Endothelial cell of umbilical vein (primary cell): ENCODE measurements around the gene PLCB4. TPM values are rescaled to one million over a fixed set of nuclear protein-coding genes. Genes with fewer than 3 reads are reported as not detected.

Experiments used
- BruUV-seq: library from RNA; stranded (reverse); fragments of 400-500 nt; replicated peaks from 2 replicates; lab custom pipeline; 2021; lab: Mats Ljungman, UMichigan
- CTCF ChIA-PET: fragments of 300-600, 350-600 bp; sonication (Branson Sonifier 250); formaldehyde crosslinking; loops from one replicate; lab custom pipeline; 2021; ENCODE audit warnings: antibody characterized with exemption, inconsistent platforms; lab: Charles Lee
- POLR2A ChIA-PET: fragments of 300-600, 350-600 bp; sonication (Branson Sonifier 250); formaldehyde crosslinking; loops from one replicate; lab custom pipeline; 2021; ENCODE audit warnings: antibody characterized with exemption, inconsistent platforms; lab: Charles Lee
- DNase-seq: peaks from one replicate; pipeline ENCODE4 v3.0.0-alpha.2; 2011; ENCODE audit warnings: low read depth, low spot score
- FAIRE-seq: peaks from 2 replicates; lab custom pipeline; 2011; peaks lifted over from hg19 to GRCh38; lab: Jason Lieb, UNC
- H2AFZ ChIP-seq: 2 replicates; pipeline ENCODE4 v1.6.0; 2012; ENCODE audit warnings: low read depth, low read length, control low read depth, inconsistent platforms
- H3K27ac ChIP-seq: 2 replicates; pipeline ENCODE4 v1.5.1; 2011; ENCODE audit warnings: low read depth, mild to moderate bottlenecking, control low read depth, low read length, moderate library complexity; ENCODE audit not compliant: insufficient read depth
- H3K27me3 ChIP-seq, 2 experiments: 2 replicates each; pipeline versions ENCODE4 v1.6.0 to v1.6.1; 2011; ENCODE audit warnings: low read length in 2 of 2, mixed read lengths in 1 of 2; ENCODE audit not compliant: control insufficient read depth in 2 of 2, insufficient read depth in 2 of 2
- H3K36me3 ChIP-seq, 2 experiments: 2 replicates in 1 of 2; 3 replicates in 1 of 2; pipeline ENCODE4 v1.5.1; 2011; ENCODE audit warnings: low read length in 2 of 2, mild to moderate bottlenecking in 1 of 2, moderate library complexity in 1 of 2; ENCODE audit not compliant: control insufficient read depth in 2 of 2, insufficient read depth in 2 of 2; ENCODE audit errors: extremely low read depth in 1 of 2
- H3K4me1 ChIP-seq: 3 replicates; pipeline ENCODE4 v1.5.1; 2011; ENCODE audit warnings: mild to moderate bottlenecking, low read length; ENCODE audit not compliant: control insufficient read depth, insufficient read depth; ENCODE audit errors: extremely low read depth
- H3K4me2 ChIP-seq: 2 replicates; pipeline ENCODE4 v1.6.1; 2011; ENCODE audit warnings: low read length, control low read depth, mixed read lengths; ENCODE audit not compliant: insufficient read depth
- H3K4me3 ChIP-seq, 3 experiments: fragments of 200-600 bp in 1 of 3; sonication (generic), shearing (Covaris generic) in 1 of 3; replicated peaks in 1 of 3; 2 replicates each; pipeline ENCODE4 v1.5.1; 2011 to 2016; ENCODE audit warnings: control low read depth in 3 of 3, low read length in 3 of 3, mild to moderate bottlenecking in 2 of 3, inconsistent platforms in 1 of 3, low read depth in 1 of 3, moderate library complexity in 1 of 3; ENCODE audit not compliant: insufficient read depth in 1 of 3
- H3K79me2 ChIP-seq: 2 replicates; pipeline ENCODE4 v1.6.0; 2012; ENCODE audit warnings: low read length, inconsistent platforms; ENCODE audit not compliant: control insufficient read depth, insufficient read depth
- H3K9ac ChIP-seq: replicated peaks from 2 replicates; pipeline ENCODE3; 2011; ENCODE audit warnings: low read length, control low read depth; ENCODE audit not compliant: insufficient read depth; ENCODE audit errors: extremely low read depth
- H3K9me1 ChIP-seq: replicated peaks from 3 replicates; pipeline ENCODE4 v1.6.0; 2011; ENCODE audit warnings: mild to moderate bottlenecking, low read length; ENCODE audit not compliant: control insufficient read depth, insufficient read depth; ENCODE audit errors: extremely low read depth
- H3K9me3 ChIP-seq: replicated peaks from 2 replicates; pipeline ENCODE4 v1.5.1; 2012; ENCODE audit warnings: low read length, inconsistent platforms; ENCODE audit not compliant: control insufficient read depth, insufficient read depth
- H4K20me1 ChIP-seq: replicated peaks from 2 replicates; pipeline ENCODE3; 2011; ENCODE audit warnings: mild to moderate bottlenecking, low read length; ENCODE audit not compliant: control insufficient read depth, insufficient read depth; ENCODE audit errors: extremely low read depth
- CTCF ChIP-seq, 2 donors: IDR thresholded peaks; 1 replicate in 1 of 2; 2 replicates in 1 of 2; pipeline ENCODE4 v1.5.1; 2011; ENCODE audit warnings: low read length in 2 of 2, mild to moderate bottlenecking in 2 of 2, moderate library complexity in 2 of 2, control low read depth in 1 of 2, inconsistent platforms in 1 of 2, low read depth in 1 of 2; ENCODE audit not compliant: insufficient read depth in 1 of 2; ENCODE audit errors: extremely low read depth in 1 of 2
- EZH2 ChIP-seq: IDR thresholded peaks from 2 replicates; pipeline ENCODE4 v1.6.1; 2012; ENCODE audit warnings: borderline replicate concordance, low read depth, mild to moderate bottlenecking, moderate library complexity, low read length, inconsistent platforms; ENCODE audit not compliant: severe bottlenecking
- FOS ChIP-seq: IDR thresholded peaks from 2 replicates; pipeline ENCODE4 v1.6.1; 2011; ENCODE audit warnings: mild to moderate bottlenecking, low read length, moderate library complexity, borderline replicate concordance; ENCODE audit not compliant: insufficient read depth
- GATA2 ChIP-seq: IDR thresholded peaks from 2 replicates; pipeline ENCODE4 v1.7.0; 2011; ENCODE audit warnings: low read depth, mild to moderate bottlenecking, moderate library complexity, mixed read lengths, low read length; ENCODE audit not compliant: insufficient read length, insufficient read depth
- JUN ChIP-seq: IDR thresholded peaks from 2 replicates; pipeline ENCODE4 v1.6.1; 2011; ENCODE audit warnings: borderline replicate concordance, low read depth; ENCODE audit not compliant: insufficient read length, insufficient read depth
- MAX ChIP-seq: IDR thresholded peaks from 2 replicates; pipeline ENCODE4 v1.6.1; 2011; ENCODE audit not compliant: insufficient read depth, insufficient read length
- MYC ChIP-seq: IDR thresholded peaks from one replicate; pipeline ENCODE4 v1.6.1; 2011; ENCODE audit warnings: mild to moderate bottlenecking, low read depth, low read length
- POLR2A ChIP-seq: IDR thresholded peaks from 2 replicates; pipeline ENCODE4 v1.6.1; 2012; ENCODE audit warnings: low read depth, mild to moderate bottlenecking, control low read depth, low read length
- POLR2AphosphoS5 ChIP-seq: IDR thresholded peaks from 2 replicates; pipeline ENCODE4 v1.6.1; 2012; ENCODE audit warnings: low read depth, mild to moderate bottlenecking, control low read depth, low read length, moderate library complexity; ENCODE audit not compliant: insufficient read depth
- dilution Hi-C: fragments of 300-500 bp; cut with MboI; formaldehyde crosslinking; loops from one replicate; pipeline ENCODE4 v1.15.0; 2019; ENCODE audit warnings: low sequenced_read_pairs; ENCODE audit not compliant: extremely low pct_ligation_motif_present
- intact Hi-C: fragments of 100-400 bp; cut with micrococcal nuclease; formaldehyde crosslinking; loops from one replicate; pipeline ENCODE4 v1.10.0; 2022
- polyA plus RNA-seq, 4 experiments: library from polyadenylated mRNA; depleted of rRNA in 3 of 4; stranded (reverse) in 3 of 4; unstranded in 1 of 4; fragments of >200 nt; gene quantifications; 2 replicates each; pipeline versions ENCODE4 v1.2.1 to v1.2.3, GENCODE V29; 2011 to 2012; ENCODE audit warnings: missing spikeins in 1 of 4
- total RNA-seq: library from RNA; stranded (reverse); gene quantifications from 2 replicates; pipeline ENCODE4 v1.2.3, GENCODE V29; 2021

The PLCB4 gene
- total and polyA plus RNA-seq, 2 donors (not counting 3 experiments of a cell fraction or from before 2014, with no cell fraction given) = 0.37 to 1.7 TPM

- H3K27me3 ChIP-seq = no peaks in the 10 kb centered on the region
- ChIA-PET POLR2A (no interaction called here), CTCF (interaction anchor here (1.0 to 1.3 kb wide), 3 partner anchors 20 to 495 kb away, joined by 3 to 4 read pairs (median 3); no protein-coding TSS in a partner anchor)
- no peaks in the 10 kb centered on the region for H3K9me1 ChIP-seq
- H2AFZ ChIP-seq = no peak overlapping the region
- peaks cover 19% of the 10 kb centered on the region for H3K4me1 ChIP-seq
- DNase-seq (peak; percentile 48), FAIRE-seq (no peak)
- H3K9me3 ChIP-seq = no peaks in the 10 kb centered on the region
- dilution Hi-C loops = no loop called here
- H4K20me1 ChIP-seq = no peaks in the 10 kb centered on the region
- H3K36me3 ChIP-seq = no peaks in the 10 kb centered on the region
- H3K27ac ChIP-seq = no peak overlapping the region
- H3K79me2 ChIP-seq = no peaks in the 10 kb centered on the region
- H3K9ac ChIP-seq = no peak overlapping the region
- intact Hi-C loops = no loop called here
- H3K4me2 ChIP-seq = no peak overlapping the region
- no peak for TF ChIP-seq GATA2
- TF ChIP-seq FOS = no peak
- no peak for TF ChIP-seq MAX
- no peak for TF ChIP-seq POLR2A
- no peak for TF ChIP-seq JUN
- TF ChIP-seq EZH2 = no peak
- no peak for TF ChIP-seq POLR2AphosphoS5
- TF ChIP-seq CTCF (IDR thresholded peaks at IDR 0.05; ENCODE audit: extremely low read depth in 1 of 2, insufficient read depth in 1 of 2, low read depth in 1 of 2, low read length in 2 of 2) = no peak
- TF ChIP-seq MYC = no peak
- BruUV-seq = no TSS peak
- H3K4me3 ChIP-seq = no peak overlapping the region
These were observed 279.9 kb downstream of the PLCB4 start for GRCh38 chr20:9348747-9349146.
